CD4-positive, alpha-beta T cell (primary cell): ENCODE measurements around the gene ZNF488. TPM values are rescaled to one million over a fixed set of nuclear protein-coding genes. Genes with fewer than 3 reads are reported as not detected.

ENCODE experiments used
- ATAC-seq: fragments of 200-7000 bp; cut with Tn5 transposase; one replicate; pipeline ENCODE4 v1.10.0; 2022; ENCODE audit warnings: mild to moderate bottlenecking; ENCODE audit not compliant: poor library complexity
- CTCF ChIA-PET: fragments of 350-600 bp; sonication (Branson Sonifier 250); formaldehyde crosslinking; loops from one replicate; lab custom pipeline; 2021; ENCODE audit warnings: antibody characterized with exemption, inconsistent platforms; lab: Charles Lee
- POLR2A ChIA-PET: fragments of 350-600 bp; sonication (Branson Sonifier 250); formaldehyde crosslinking; loops from one replicate; lab custom pipeline; 2021; ENCODE audit warnings: antibody characterized with exemption, inconsistent platforms; lab: Charles Lee
- DNase-seq, 14 experiments: peaks; one replicate each; pipeline ENCODE4 v3.0.0-alpha.2; 2013 to 2020; ENCODE audit warnings: mixed read lengths in 2 of 14
- H3K27ac ChIP-seq, 2 donors: one replicate each; pipeline versions ENCODE4 v1.5.1 to v1.7.0; 2013; ENCODE audit warnings: low read length in 2 of 2, low read depth in 1 of 2, mild to moderate bottlenecking in 1 of 2
- H3K27me3 ChIP-seq, 2 experiments: 1 replicate in 1 of 2; 2 replicates in 1 of 2; pipeline versions ENCODE4 v1.6.1 to v1.7.0; 2013; ENCODE audit warnings: low read length in 2 of 2, control low read depth in 1 of 2, mild to moderate bottlenecking in 1 of 2, moderate library complexity in 1 of 2; ENCODE audit not compliant: insufficient read depth in 2 of 2, control insufficient read depth in 1 of 2
- H3K36me3 ChIP-seq: one replicate; pipeline ENCODE4 v1.6.1; 2013; ENCODE audit warnings: low read length, control low read depth; ENCODE audit not compliant: insufficient read depth
- H3K4me1 ChIP-seq: one replicate; pipeline ENCODE4 v1.6.1; 2013; ENCODE audit warnings: low read length, control low read depth; ENCODE audit not compliant: insufficient read depth
- H3K4me3 ChIP-seq: one replicate; pipeline ENCODE4 v1.5.1; 2013; ENCODE audit warnings: mild to moderate bottlenecking, low read length, moderate library complexity
- H3K9me3 ChIP-seq, 2 experiments: 1 replicate in 1 of 2; 2 replicates in 1 of 2; pipeline versions ENCODE4 v1.6.1 to v1.7.0; 2013; ENCODE audit warnings: low read length in 2 of 2, mild to moderate bottlenecking in 2 of 2, control low read depth in 1 of 2, moderate library complexity in 1 of 2; ENCODE audit not compliant: control insufficient read depth in 1 of 2, insufficient read depth in 1 of 2
- H3K27ac Mint-ChIP-seq: one replicate; pipeline ENCODE4 v1.8.0; 2020; ENCODE audit warnings: mixed read lengths
- H3K27me3 Mint-ChIP-seq: one replicate; pipeline ENCODE4 v1.8.0; 2021; ENCODE audit warnings: mixed read lengths
- H3K36me3 Mint-ChIP-seq: one replicate; pipeline ENCODE4 v1.8.0; 2021; ENCODE audit warnings: low read depth, mixed read lengths
- H3K4me1 Mint-ChIP-seq: one replicate; pipeline ENCODE4 v1.8.0; 2021; ENCODE audit warnings: low read depth, mixed read lengths
- H3K4me3 Mint-ChIP-seq: one replicate; pipeline ENCODE4 v1.8.0; 2020; ENCODE audit warnings: mild to moderate bottlenecking, mixed read lengths
- H3K9me3 Mint-ChIP-seq: one replicate; pipeline ENCODE4 v1.8.0; 2020; ENCODE audit warnings: mixed read lengths
- CTCF ChIP-seq: fragments of 200-600 bp; IDR thresholded peaks from one replicate; pipeline ENCODE4 v1.8.0; 2022; ENCODE audit warnings: antibody characterized with exemption, mild to moderate bottlenecking
- intact Hi-C, 2 experiments: fragments of 100-400 bp; cut with DNase I in 1 of 2; cut with micrococcal nuclease in 1 of 2; formaldehyde crosslinking; loops; one replicate each; pipeline versions ENCODE4 v1.15.1 to v1.9.0; 2023 to 2025; cut with DNase I, micrococcal nuclease
- total RNA-seq, 174 experiments: library from RNA in 2 of 174; stranded (reverse) in 2 of 174; gene quantifications; one replicate each; pipeline ENCODE4 v1.2.3 and lab custom pipeline; 2021 to 2026

The ZNF488 gene
- total RNA-seq, 2 experiments from 2014 or later = not detected

GRCh38 chr10:47316131-47316530, 68.0 kb downstream of the ZNF488 start:
- no peaks in the 10 kb centered on the region for H3K27me3 ChIP-seq
- peaks cover 14% of the 10 kb centered on the region for H3K4me1 ChIP-seq
- H3K9me3 ChIP-seq = no peaks in the 10 kb centered on the region
- no peak for TF ChIP-seq CTCF
- no peaks in the 10 kb centered on the region for H3K36me3 Mint-ChIP-seq
- no peak overlapping the region for H3K4me3 ChIP-seq
- no peak overlapping the region for H3K4me3 Mint-ChIP-seq
- ATAC-seq = no peak
- ChIA-PET POLR2A (no interaction called here), CTCF (no interaction called here)
- DNase-seq = no peak
- no peaks in the 10 kb centered on the region for H3K9me3 Mint-ChIP-seq
- no peak overlapping the region for H3K27ac ChIP-seq
- no peaks in the 10 kb centered on the region for H3K36me3 ChIP-seq
- no peaks in the 10 kb centered on the region for H3K27me3 Mint-ChIP-seq
- intact Hi-C loops = no loop called here
- no peak overlapping the region for H3K27ac Mint-ChIP-seq
- H3K4me1 Mint-ChIP-seq = peaks cover 11% of the 10 kb centered on the region

Other genes with a start within 250 kb of the ZNF488 start
- gene GDF10, start 84.1 kb downstream of the ZNF488 start, total RNA-seq = under 1 TPM; 0.16 to 0.22 TPM
- gene GDF2, start 61.8 kb downstream of the ZNF488 start, total RNA-seq = not detected
- gene RBP3, start 35.9 kb downstream of the ZNF488 start, total RNA-seq = not detected
- not detected for gene ANXA8, start 99.8 kb upstream of the ZNF488 start, total RNA-seq
- gene FAM25G, start 107.4 kb upstream of the ZNF488 start, total RNA-seq = not detected
- gene AGAP9, start 139.3 kb upstream of the ZNF488 start, total RNA-seq = 1 to 10 TPM; 5.4 to 6.5 TPM